Measurements from ENCODE around the gene CADM1.
A peak's percentile ranks its signal among the peaks of the same experiment; 100 is the strongest.

The CADM1 gene

DNA sequence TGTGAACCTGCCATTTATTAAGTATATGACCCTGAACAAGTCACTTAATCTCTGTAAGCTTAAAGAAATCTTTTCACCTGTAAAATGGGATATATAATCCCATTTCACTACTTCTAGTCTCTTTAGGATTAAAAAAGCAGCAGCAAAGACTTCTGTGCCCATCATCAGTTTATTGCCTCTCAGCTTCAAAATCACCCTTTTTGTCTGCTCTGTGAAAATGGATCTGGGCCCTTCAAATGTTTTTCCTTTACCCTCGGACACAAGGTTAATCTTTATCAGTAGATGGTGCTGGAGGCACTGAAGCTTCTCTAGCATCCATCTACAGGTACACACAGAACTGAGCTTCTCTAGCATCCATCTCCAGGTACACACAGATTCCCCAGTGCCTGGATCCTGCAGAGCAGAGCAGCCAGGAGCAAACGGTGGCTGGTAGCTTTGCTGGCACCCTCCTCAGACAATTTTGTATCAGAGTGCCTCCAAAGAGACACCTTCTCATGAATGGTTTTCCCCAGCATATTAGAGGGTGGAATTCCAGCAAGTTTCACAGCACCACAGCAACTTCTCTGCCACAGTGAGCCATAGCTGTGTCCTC lies 56.8 kb downstream of the CADM1 start:
- TF ChIP-seq, protein P1, sequence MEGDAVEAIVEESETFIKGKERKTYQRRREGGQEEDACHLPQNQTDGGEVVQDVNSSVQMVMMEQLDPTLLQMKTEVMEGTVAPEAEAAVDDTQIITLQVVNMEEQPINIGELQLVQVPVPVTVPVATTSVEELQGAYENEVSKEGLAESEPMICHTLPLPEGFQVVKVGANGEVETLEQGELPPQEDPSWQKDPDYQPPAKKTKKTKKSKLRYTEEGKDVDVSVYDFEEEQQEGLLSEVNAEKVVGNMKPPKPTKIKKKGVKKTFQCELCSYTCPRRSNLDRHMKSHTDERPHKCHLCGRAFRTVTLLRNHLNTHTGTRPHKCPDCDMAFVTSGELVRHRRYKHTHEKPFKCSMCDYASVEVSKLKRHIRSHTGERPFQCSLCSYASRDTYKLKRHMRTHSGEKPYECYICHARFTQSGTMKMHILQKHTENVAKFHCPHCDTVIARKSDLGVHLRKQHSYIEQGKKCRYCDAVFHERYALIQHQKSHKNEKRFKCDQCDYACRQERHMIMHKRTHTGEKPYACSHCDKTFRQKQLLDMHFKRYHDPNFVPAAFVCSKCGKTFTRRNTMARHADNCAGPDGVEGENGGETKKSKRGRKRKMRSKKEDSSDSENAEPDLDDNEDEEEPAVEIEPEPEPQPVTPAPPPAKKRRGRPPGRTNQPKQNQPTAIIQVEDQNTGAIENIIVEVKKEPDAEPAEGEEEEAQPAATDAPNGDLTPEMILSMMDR (IDR thresholded peaks at IDR 0.05; ENCODE audit: low read depth, low read length, missing control alignments), result no peak
- H3K4me3 ChIP-seq (ENCODE audit: low read depth, low read length), result no peak overlapping the region
- in situ Hi-C loops (cut with HindIII; ENCODE audit: low sequenced_read_pairs), result no loop called here
- DNase-seq (ENCODE audit: low read depth), result no peak

DNA sequence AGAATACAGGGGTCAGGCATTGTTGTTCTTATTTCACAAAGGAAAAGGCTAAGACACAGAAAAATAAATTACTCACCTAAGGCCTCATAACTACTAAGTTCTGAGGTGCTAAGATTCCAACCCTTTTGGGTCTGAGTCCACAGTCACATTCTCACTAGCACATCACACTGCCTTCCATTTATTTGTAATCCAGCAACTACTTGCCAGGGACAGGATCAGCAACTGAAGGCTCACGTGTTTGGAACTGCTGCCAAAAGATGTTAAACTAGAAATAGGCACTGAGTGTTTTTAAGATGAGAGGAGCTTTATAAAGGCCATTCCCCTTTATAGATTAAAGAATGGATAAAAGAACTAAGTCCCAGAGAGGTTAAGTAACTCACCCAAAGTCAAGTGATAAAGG lies 58.0 kb downstream of the CADM1 start:
- TF ChIP-seq, protein P1 (IDR thresholded peaks at IDR 0.05; ENCODE audit: low read depth, low read length, missing control alignments), result no peak
- DNase-seq (ENCODE audit: low read depth), result no peak
- H3K4me3 ChIP-seq (ENCODE audit: low read depth, low read length), result no peak overlapping the region
- in situ Hi-C loops (cut with HindIII; ENCODE audit: low sequenced_read_pairs), result no loop called here

DNA sequence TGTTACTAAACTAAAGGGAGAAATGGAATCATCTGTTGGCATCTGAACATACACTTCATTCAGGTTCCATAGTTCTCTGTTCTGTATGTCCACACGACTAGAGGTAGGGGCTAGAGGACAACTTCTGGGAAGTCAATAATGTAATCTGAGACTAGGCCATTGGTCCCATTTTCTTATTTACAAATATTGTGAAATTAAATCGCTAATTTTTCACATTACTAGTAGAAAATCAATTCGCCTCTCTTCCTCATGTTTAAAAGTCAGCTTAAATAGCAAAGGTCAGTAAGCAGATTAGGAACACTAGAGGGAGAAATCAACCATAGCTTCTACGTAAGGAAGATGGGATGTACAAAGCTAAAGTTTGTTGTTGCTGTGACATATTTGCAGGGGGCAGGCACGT lies 59.7 kb downstream of the CADM1 start:
- no peak for DNase-seq (ENCODE audit: low read depth)
- no peak overlapping the region for H3K4me3 ChIP-seq (ENCODE audit: low read depth, low read length)
- TF ChIP-seq, protein P1 (IDR thresholded peaks at IDR 0.05; ENCODE audit: low read depth, low read length, missing control alignments), result no peak
- in situ Hi-C loops (cut with HindIII; ENCODE audit: low sequenced_read_pairs), result no loop called here

DNA sequence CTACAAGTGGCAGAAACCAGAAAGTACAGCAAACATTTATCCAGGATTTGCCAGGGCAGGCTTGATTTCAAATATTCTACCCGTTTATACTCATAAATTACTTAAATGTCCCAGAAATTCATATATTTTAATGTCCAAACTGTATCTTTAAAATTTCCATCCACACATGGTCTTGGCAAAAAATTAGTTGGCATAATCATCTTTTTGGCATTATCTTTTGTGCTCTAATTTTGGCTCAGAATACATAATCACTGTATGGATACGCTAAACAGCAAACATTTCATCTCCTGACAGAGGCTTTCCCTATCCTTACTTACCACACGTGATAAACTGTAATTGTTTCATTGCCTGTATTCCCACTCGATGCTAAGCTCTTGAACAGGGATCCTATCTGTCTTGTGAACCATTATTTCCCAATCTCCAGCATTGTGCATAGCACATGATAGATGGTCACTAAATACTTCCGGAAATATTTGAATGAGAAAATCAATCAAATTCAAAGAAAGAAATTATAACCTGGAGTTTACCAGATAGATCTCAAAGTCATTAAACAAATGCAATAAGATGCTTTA lies 64.2 kb downstream of the CADM1 start:
- TF ChIP-seq, protein P1 (IDR thresholded peaks at IDR 0.05; ENCODE audit: low read depth, low read length, missing control alignments), result no peak
- in situ Hi-C loops (cut with HindIII; ENCODE audit: low sequenced_read_pairs), result no loop called here
- no peak overlapping the region for H3K4me3 ChIP-seq (ENCODE audit: low read depth, low read length)
- DNase-seq (ENCODE audit: low read depth), result no peak

DNA sequence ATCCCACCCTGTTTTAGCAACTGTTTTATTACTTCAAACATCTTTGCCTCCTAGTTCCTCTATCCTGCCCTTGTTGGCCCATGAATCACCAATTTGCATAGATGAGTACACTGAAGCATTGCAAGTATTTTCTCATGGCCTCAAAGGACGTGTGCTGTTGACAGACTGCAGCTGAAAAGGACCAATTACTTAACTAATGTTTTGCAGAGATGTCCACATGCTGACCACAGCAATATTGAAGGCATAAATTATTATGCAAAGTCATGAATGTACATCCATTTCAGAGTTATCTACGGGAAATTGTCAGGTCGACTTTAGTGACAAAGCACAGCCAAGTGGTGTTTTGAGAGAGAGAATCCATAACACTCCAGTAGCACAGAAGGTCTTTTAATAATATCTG lies 64.8 kb downstream of the CADM1 start:
- in situ Hi-C loops (cut with HindIII; ENCODE audit: low sequenced_read_pairs), result no loop called here
- peak; percentile 36 for DNase-seq (ENCODE audit: low read depth)
- no peak overlapping the region for H3K4me3 ChIP-seq (ENCODE audit: low read depth, low read length)
- TF ChIP-seq, protein P1 (IDR thresholded peaks at IDR 0.05; ENCODE audit: low read depth, low read length, missing control alignments), result no peak

DNA sequence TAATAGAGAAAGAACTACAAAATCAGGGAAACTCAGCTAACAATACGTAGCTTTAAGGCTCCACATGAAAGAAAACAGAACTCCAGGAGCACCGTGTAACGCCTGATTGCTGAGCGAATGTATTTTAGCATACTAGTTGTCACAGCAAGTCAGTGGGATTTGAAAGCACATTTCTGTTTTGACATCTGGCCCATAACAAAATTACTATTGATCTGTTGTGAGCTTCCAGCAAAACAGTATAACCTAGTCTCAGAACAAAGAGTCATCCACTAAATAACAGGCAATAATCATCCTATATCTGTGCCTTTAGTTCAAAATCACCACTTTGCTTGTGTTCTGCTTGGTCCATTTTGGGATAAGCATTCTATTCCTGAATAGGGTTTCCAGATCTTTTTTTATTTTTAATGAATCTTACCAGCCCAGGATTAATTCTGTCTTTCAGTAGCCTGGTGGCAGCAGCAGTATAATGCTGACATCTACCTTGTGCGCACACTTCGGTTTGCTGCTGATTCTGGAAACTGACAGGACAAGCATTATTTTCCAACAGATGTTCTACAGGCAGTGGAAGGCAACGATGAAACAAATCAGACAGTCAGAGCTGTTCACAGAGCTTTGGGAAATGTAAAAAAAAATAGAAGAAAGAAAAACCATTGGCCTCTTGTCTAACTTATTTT lies 66.2 kb downstream of the CADM1 start:
- in situ Hi-C loops (cut with HindIII; ENCODE audit: low sequenced_read_pairs), result no loop called here
- no peak overlapping the region for H3K4me3 ChIP-seq (ENCODE audit: low read depth, low read length)
- TF ChIP-seq, protein P1 (IDR thresholded peaks at IDR 0.05; ENCODE audit: low read depth, low read length, missing control alignments), result no peak
- no peak for DNase-seq (ENCODE audit: low read depth)

All from astrocyte of the cerebellum (primary cell).